ACC112 (cell line): ENCODE measurements around the gene WBP2.
"Not testable (repeated sequence)": the region's sequence is repeated elsewhere in the genome, so short reads cannot be mapped to it uniquely, and the experiment has no call there.

Experiments used
- H2AFZ ChIP-seq: fragments of 200-600 bp; sonication (generic); one replicate; pipeline ENCODE4 v1.6.0; 2017; ENCODE audit warnings: antibody characterized with exemption, low read length; ENCODE audit not compliant: unreplicated experiment
- H3K27ac ChIP-seq: fragments of 200-600 bp; sonication (generic); 2 replicates; pipeline ENCODE4 v1.5.1; 2014; ENCODE audit warnings: low read depth, mild to moderate bottlenecking, antibody characterized with exemption, low read length, moderate library complexity
- H3K27me3 ChIP-seq: fragments of 200-600 bp; sonication (generic); 2 replicates; pipeline ENCODE4 v1.6.1; 2014; ENCODE audit warnings: mild to moderate bottlenecking, antibody characterized with exemption, low read length, moderate library complexity, mixed read lengths; ENCODE audit not compliant: insufficient read depth
- H3K36me3 ChIP-seq: fragments of 200-600 bp; sonication (generic); 2 replicates; pipeline ENCODE4 v1.6.1; 2016; ENCODE audit warnings: mild to moderate bottlenecking, antibody characterized with exemption, low read length, moderate library complexity, mixed read lengths; ENCODE audit not compliant: insufficient read depth
- H3K4me1 ChIP-seq: fragments of 200-600 bp; sonication (generic); one replicate; pipeline ENCODE4 v1.6.1; 2016; ENCODE audit warnings: low read length, mixed read lengths; ENCODE audit not compliant: insufficient read depth, unreplicated experiment, control insufficient read depth
- H3K4me3 ChIP-seq: fragments of 200-600 bp; sonication (generic); 2 replicates; pipeline ENCODE4 v1.5.1; 2014; ENCODE audit warnings: mild to moderate bottlenecking, low read depth, low read length
- H3K79me2 ChIP-seq: fragments of 200-600 bp; sonication (generic); one replicate; pipeline ENCODE4 v1.6.0; 2016; ENCODE audit warnings: low read length; ENCODE audit not compliant: control insufficient read depth, unreplicated experiment, insufficient read depth

The WBP2 gene

DNA sequence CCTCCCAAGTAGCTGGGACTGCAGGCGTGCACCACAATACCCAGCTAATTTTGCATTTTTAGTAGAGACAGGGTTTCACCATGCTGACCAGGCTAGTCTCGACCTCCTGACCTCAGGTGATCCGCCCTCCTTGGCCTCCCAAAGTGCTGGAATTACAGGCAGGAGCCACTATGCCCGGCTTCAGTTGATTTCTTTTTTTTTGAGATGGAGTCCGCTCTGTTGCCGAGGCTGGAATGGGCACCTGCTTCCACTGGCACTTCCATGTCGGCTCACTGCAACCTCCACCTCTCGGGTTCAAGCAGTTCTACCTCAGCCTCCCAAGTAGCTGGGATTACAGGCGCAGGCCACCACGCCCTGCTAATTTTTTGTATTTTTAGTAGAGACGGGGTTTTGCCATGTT lies 44.4 kb downstream of the WBP2 start:
- H3K27ac ChIP-seq, H3K36me3 ChIP-seq, H3K4me3 ChIP-seq, H2AFZ ChIP-seq, H3K27me3 ChIP-seq, H3K79me2 ChIP-seq: not testable (repeated sequence)
- peaks cover 33% of the 10 kb centered on the region for H3K4me1 ChIP-seq

GRCh38 chr17:75810216-75810615 lies 44.9 kb downstream of the WBP2 start:
- H3K27ac ChIP-seq, result no peak overlapping the region
- H3K4me3 ChIP-seq, result no peak overlapping the region
- H3K79me2 ChIP-seq, result peaks cover 4% of the 10 kb centered on the region
- H3K27me3 ChIP-seq, result no peaks in the 10 kb centered on the region
- no peaks in the 10 kb centered on the region; the same call in 1 of the 2 replicates for H3K36me3 ChIP-seq
- H2AFZ ChIP-seq, result no peak overlapping the region
- H3K4me1 ChIP-seq, result peaks cover 30% of the 10 kb centered on the region

GRCh38 chr17:75809631-75810111 lies 45.5 kb downstream of the WBP2 start:
- Histone ChIP-seq H3K27ac (peak overlapping the region; percentile 52; the same call in 1 of the 2 replicates), H3K4me3 (no peak overlapping the region), H3K79me2 (peaks cover 4% of the 10 kb centered on the region), H3K36me3 (no peaks in the 10 kb centered on the region; the same call in 1 of the 2 replicates), H3K4me1 (peaks cover 24% of the 10 kb centered on the region), H3K27me3 (no peaks in the 10 kb centered on the region), H2AFZ (no peak overlapping the region)

DNA sequence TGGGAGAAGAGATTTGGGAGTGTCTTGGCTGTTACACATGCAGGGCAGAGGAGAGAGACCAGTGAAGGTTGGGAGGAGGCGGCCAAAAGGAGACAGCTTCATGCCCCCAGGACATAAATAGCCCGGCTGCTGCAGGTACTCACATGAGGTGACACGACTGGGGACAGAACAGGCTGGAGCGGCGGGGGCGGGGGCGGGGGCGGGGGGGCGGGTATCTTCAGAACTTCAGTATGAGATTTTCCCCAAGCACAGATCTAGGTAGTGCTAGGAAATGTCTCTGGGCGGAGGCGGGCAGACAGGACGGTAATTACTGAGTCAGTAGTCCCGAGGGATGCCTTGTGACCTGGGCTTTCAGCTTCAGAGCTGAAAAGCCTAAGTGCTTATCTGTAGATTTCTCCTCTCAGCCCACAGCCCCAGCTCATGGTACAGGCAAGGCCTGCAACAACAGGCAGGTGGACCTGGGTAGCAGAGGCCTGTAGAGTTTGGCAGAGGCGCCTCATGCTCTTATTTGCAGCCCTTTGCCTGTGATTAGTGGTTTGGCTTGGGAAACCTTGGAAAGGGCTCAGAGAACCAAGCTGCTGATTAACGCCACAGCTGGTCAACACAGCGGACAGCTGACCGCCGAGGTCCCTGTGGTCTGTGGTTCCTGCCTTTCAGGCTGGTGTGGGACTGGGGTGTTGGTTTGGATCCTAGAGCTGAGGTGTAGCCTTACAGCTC lies 46.1 kb downstream of the WBP2 start:
- Histone ChIP-seq H3K27ac (peak overlapping the region; percentile 65), H3K4me1 (peaks cover 21% of the 10 kb centered on the region), H2AFZ (no peak overlapping the region), H3K4me3 (peak overlapping the region; percentile 16), H3K36me3 (no peaks in the 10 kb centered on the region; the same call in 1 of the 2 replicates), H3K27me3 (no peaks in the 10 kb centered on the region), H3K79me2 (peaks cover 4% of the 10 kb centered on the region)

- H3K4me3 ChIP-seq, result peak overlapping the region; percentile 16
- no peaks in the 10 kb centered on the region for H3K27me3 ChIP-seq
- H3K27ac ChIP-seq, result peak overlapping the region; percentile 65
- no peaks in the 10 kb centered on the region; the same call in 1 of the 2 replicates for H3K36me3 ChIP-seq
- peaks cover 21% of the 10 kb centered on the region for H3K4me1 ChIP-seq
- peaks cover 4% of the 10 kb centered on the region for H3K79me2 ChIP-seq
- no peak overlapping the region for H2AFZ ChIP-seq
Measured at GRCh38 chr17:75808549-75808904, 46.6 kb downstream of the WBP2 start.

GRCh38 chr17:75807861-75808260 lies 47.3 kb downstream of the WBP2 start:
- Histone ChIP-seq H3K4me3 (no peak overlapping the region), H3K36me3 (no peaks in the 10 kb centered on the region), H3K4me1 (peaks cover 21% of the 10 kb centered on the region), H3K27ac (no peak overlapping the region), H3K27me3 (no peaks in the 10 kb centered on the region), H2AFZ (no peak overlapping the region), H3K79me2 (peaks cover 4% of the 10 kb centered on the region)

DNA sequence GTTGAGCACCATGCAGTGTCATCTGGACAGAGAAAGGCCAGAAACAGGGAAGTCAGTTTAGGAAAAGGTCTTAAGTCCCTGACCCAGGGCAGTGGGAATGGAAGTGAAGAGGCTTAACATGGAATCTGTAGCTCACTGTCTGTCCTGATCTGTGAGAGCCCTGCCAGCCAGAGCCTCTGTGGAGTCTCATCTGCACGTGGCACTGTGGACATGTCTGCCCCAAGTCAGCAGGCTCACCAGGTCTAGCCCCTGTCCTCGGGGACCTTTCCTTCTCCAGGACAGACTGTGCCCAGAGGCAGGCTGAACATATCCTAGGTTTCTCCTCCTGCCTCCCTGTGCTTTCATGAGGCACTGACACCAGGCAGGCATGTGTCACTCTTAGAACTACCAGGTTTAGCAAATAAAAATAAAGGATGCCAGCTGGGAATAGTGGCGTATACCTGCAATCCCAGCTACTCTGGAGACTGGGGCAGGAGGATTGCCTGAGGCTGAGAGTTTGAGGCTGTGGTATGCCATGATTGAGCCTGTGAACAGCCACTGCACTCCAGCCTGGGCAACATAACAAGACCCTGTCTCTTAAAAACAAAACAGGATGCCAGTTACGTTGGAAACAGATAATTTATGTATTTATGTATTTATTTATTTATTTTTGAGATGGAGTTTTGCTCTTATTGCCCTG lies 48.2 kb downstream of the WBP2 start:
- no peaks in the 10 kb centered on the region for H3K36me3 ChIP-seq
- no peak overlapping the region for H2AFZ ChIP-seq
- H3K4me3 ChIP-seq, result no peak overlapping the region
- H3K27ac ChIP-seq, result no peak overlapping the region
- H3K4me1 ChIP-seq, result peaks cover 21% of the 10 kb centered on the region
- peaks cover 4% of the 10 kb centered on the region for H3K79me2 ChIP-seq
- H3K27me3 ChIP-seq, result no peaks in the 10 kb centered on the region

- Histone ChIP-seq H3K36me3 (no peaks in the 10 kb centered on the region), H3K27me3 (no peaks in the 10 kb centered on the region), H3K4me3 (no peak overlapping the region), H3K79me2 (peaks cover 4% of the 10 kb centered on the region), H2AFZ (no peak overlapping the region), H3K4me1 (peaks cover 9% of the 10 kb centered on the region), H3K27ac (no peak overlapping the region)
Measured at GRCh38 chr17:75803883-75804282, 51.3 kb downstream of the WBP2 start.

- Histone ChIP-seq H2AFZ (no peak overlapping the region), H3K27ac (no peak overlapping the region), H3K36me3 (no peaks in the 10 kb centered on the region), H3K4me3 (no peak overlapping the region), H3K4me1 (no peaks in the 10 kb centered on the region), H3K79me2 (peaks cover 4% of the 10 kb centered on the region), H3K27me3 (no peaks in the 10 kb centered on the region)
Measured at GRCh38 chr17:75799402-75799801, 55.7 kb downstream of the WBP2 start.

DNA sequence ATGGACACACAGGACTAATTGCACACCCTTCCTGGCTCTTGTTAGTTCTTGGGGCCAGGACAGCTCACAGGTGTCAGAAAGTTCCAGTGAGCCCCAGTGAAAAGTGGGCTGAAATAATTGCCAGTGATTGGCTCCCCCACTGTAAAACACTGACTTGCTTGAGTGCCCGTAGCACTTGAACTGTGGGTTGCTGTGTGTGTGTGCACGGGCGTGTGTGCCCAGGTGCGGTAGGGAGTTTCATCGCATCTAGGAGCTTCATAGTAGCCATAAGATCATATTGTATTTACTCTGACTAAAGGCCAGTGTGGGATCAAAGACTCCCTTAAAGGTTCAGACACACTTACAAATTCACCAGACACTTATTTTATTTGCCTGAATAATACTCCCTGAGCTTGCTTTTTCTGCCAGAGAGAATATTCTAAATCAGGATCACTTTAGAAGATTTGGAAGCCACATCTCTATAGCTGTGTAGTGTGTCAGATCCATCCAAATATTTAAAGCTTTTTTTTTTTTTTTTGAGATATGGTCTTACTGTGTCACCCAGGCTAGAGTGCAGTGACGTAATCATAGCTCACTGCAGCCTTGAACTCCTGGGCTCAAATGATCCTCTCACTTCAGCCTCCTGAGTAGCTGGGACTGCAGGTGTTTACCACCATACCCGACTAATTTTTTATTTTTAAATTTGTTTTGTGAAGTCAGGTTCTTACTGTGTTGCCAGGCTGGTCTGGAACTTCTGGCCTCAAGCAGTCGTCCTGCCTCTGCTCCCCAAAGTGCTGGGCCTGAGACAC lies 59.1 kb downstream of the WBP2 start:
- Histone ChIP-seq H3K4me1 (peaks cover 14% of the 10 kb centered on the region), H2AFZ (no peak overlapping the region), H3K27ac (no peak overlapping the region), H3K4me3 (no peak overlapping the region), H3K36me3 (no peaks in the 10 kb centered on the region), H3K27me3 (no peaks in the 10 kb centered on the region), H3K79me2 (peaks cover 12% of the 10 kb centered on the region)
